ENCODE data around the gene LIPI. TPM values are rescaled to one million over a fixed set of nuclear protein-coding genes. Genes with fewer than 3 reads are reported as not detected.

Gene LIPI
- polyA plus RNA-seq, 1 donor from 2014 or later, result not detected

DNA sequence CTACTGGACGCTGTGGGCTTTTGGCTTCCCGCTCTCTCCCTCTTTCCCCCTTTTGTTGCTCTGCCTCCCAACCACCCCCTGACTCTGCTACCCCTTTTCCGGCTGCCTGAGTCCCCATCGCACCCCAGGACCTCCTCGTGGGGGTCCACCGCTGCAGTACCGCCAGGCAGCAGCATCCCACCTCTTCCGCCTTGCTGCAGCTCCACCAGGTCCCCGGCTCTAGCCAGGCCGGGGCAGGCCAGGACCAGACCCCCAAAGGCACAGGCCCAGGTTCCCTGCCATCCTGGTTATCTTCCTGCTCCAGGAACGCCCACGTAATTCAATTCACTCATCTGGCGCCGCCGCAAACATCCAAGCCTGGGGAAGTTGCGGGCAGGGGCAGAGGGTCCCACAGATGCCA is 139.8 kb downstream of the LIPI start:
- Histone ChIP-seq H3K36me3 (ENCODE audit: insufficient read depth, low read length) (no peaks in the 10 kb centered on the region), H2AFZ (ENCODE audit: low read depth, low read length) (no peak overlapping the region), H3K27me3 (ENCODE audit: insufficient read depth, low read depth, low read length) (no peaks in the 10 kb centered on the region), H3K9me3 (ENCODE audit: low read length) (peaks cover 5% of the 10 kb centered on the region), H3K27ac (ENCODE audit: low read length) (no peak overlapping the region), H3F3A (ENCODE audit: insufficient read depth, low read length, poor library complexity, severe bottlenecking) (no peaks in the 10 kb centered on the region), H3K4me2 (ENCODE audit: low read length) (no peak overlapping the region), H3K9ac (ENCODE audit: low read length) (no peak overlapping the region), H3K9me2 (ENCODE audit: insufficient read depth, low read length) (no peaks in the 10 kb centered on the region), H3K4me3 (ENCODE audit: low read length) (no peak overlapping the region), H4K20me1 (ENCODE audit: insufficient read depth) (no peaks in the 10 kb centered on the region), H3K79me2 (replicated peaks; ENCODE audit: insufficient read depth, low read length) (no peaks in the 10 kb centered on the region)
- TF ChIP-seq MXI1 (conservative IDR thresholded peaks at IDR 0.05; ENCODE audit: poor library complexity, severe bottlenecking), result no peak
- no peak for TF ChIP-seq POLR2AphosphoS5 (IDR thresholded peaks at IDR 0.05)
- no peak for TF ChIP-seq TAF1 (IDR thresholded peaks at IDR 0.05; ENCODE audit: low read depth)
- no peak for TF ChIP-seq CTCF (IDR thresholded peaks at IDR 0.05; ENCODE audit: poor library complexity, severe bottlenecking)
- no peak for TF ChIP-seq EP300 (conservative IDR thresholded peaks at IDR 0.05; ENCODE audit: poor library complexity, severe bottlenecking)
- TF ChIP-seq EZH2 (IDR thresholded peaks at IDR 0.05; ENCODE audit: borderline replicate concordance, insufficient read depth, low read length, poor library complexity, severe bottlenecking), result no peak
- TF ChIP-seq, protein P1, sequence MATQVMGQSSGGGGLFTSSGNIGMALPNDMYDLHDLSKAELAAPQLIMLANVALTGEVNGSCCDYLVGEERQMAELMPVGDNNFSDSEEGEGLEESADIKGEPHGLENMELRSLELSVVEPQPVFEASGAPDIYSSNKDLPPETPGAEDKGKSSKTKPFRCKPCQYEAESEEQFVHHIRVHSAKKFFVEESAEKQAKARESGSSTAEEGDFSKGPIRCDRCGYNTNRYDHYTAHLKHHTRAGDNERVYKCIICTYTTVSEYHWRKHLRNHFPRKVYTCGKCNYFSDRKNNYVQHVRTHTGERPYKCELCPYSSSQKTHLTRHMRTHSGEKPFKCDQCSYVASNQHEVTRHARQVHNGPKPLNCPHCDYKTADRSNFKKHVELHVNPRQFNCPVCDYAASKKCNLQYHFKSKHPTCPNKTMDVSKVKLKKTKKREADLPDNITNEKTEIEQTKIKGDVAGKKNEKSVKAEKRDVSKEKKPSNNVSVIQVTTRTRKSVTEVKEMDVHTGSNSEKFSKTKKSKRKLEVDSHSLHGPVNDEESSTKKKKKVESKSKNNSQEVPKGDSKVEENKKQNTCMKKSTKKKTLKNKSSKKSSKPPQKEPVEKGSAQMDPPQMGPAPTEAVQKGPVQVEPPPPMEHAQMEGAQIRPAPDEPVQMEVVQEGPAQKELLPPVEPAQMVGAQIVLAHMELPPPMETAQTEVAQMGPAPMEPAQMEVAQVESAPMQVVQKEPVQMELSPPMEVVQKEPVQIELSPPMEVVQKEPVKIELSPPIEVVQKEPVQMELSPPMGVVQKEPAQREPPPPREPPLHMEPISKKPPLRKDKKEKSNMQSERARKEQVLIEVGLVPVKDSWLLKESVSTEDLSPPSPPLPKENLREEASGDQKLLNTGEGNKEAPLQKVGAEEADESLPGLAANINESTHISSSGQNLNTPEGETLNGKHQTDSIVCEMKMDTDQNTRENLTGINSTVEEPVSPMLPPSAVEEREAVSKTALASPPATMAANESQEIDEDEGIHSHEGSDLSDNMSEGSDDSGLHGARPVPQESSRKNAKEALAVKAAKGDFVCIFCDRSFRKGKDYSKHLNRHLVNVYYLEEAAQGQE (IDR thresholded peaks at IDR 0.05; ENCODE audit: borderline replicate concordance), result no peak
- TF ChIP-seq RAD21 (conservative IDR thresholded peaks at IDR 0.05), result no peak
- TF ChIP-seq SMC3 (conservative IDR thresholded peaks at IDR 0.05; ENCODE audit: poor library complexity), result no peak

DNA sequence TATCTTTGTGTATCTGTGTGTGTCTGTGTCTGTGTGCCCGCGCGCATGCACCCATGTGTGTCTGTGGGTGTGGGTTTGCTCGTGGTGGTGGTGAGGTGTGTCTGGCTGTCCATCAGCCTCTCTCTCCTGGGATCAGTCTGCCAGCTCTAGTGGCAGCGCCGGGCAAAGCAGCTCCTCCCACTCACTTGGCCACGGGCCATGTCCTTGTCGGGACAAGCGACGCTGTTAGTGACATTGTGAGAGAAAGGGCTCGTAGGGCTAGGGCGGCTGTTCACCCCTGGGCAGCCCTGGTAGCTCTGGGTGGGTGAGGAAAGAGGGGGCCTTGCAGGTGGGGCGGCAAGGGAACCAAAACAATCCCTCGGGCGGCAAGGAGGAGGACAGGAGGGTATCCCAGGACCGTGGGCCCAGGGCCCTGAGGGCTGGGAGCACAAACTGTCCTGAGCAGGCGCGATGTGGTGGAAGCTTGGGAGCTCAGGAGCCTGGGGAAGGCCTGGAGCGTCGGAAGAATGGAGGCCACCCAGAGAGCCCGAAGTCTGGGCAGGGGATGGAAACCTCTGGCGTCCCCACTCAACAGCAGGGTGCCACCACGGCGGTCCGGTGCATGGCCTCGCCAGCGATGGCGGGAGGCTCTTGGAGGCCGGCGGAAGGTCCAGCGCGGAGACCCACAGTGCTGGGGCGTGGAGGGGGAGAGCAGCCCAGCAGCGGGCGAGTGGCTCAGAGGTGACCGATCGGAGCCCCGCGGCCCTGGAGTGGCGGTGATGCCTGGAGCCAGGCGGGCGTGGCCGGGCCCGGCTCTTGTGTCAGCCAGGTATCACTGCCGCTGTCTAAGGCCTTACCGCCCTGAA is 140.5 kb downstream of the LIPI start:
- Histone ChIP-seq H3K27me3 (ENCODE audit: insufficient read depth, low read depth, low read length) (no peaks in the 10 kb centered on the region), H3K9ac (ENCODE audit: low read length) (no peak overlapping the region), H3K79me2 (replicated peaks; ENCODE audit: insufficient read depth, low read length) (no peaks in the 10 kb centered on the region), H3K9me3 (ENCODE audit: low read length) (peaks cover under 1% of the 10 kb centered on the region), H3K9me2 (ENCODE audit: insufficient read depth, low read length) (no peaks in the 10 kb centered on the region), H2AFZ (ENCODE audit: low read depth, low read length) (no peak overlapping the region), H3K4me2 (ENCODE audit: low read length) (no peak overlapping the region), H3K4me3 (ENCODE audit: low read length) (no peak overlapping the region), H3F3A (ENCODE audit: insufficient read depth, low read length, poor library complexity, severe bottlenecking) (no peaks in the 10 kb centered on the region), H4K20me1 (ENCODE audit: insufficient read depth) (no peaks in the 10 kb centered on the region), H3K27ac (ENCODE audit: low read length) (no peak overlapping the region), H3K36me3 (ENCODE audit: insufficient read depth, low read length) (no peaks in the 10 kb centered on the region)
- TF ChIP-seq MXI1 (conservative IDR thresholded peaks at IDR 0.05; ENCODE audit: poor library complexity, severe bottlenecking) (no peak), SMC3 (conservative IDR thresholded peaks at IDR 0.05; ENCODE audit: poor library complexity) (no peak), EP300 (conservative IDR thresholded peaks at IDR 0.05; ENCODE audit: poor library complexity, severe bottlenecking) (no peak), TAF1 (IDR thresholded peaks at IDR 0.05; ENCODE audit: low read depth) (no peak), POLR2AphosphoS5 (IDR thresholded peaks at IDR 0.05) (no peak), EZH2 (IDR thresholded peaks at IDR 0.05; ENCODE audit: borderline replicate concordance, insufficient read depth, low read length, poor library complexity, severe bottlenecking) (no peak), CTCF (IDR thresholded peaks at IDR 0.05; ENCODE audit: poor library complexity, severe bottlenecking) (no peak), RAD21 (conservative IDR thresholded peaks at IDR 0.05) (no peak)
- TF ChIP-seq, protein P1 (IDR thresholded peaks at IDR 0.05; ENCODE audit: borderline replicate concordance), result no peak

Measured in neural cell (in vitro differentiated cells).